Muscle of leg (tissue), 11 donors: ENCODE measurements around the gene LRRC15. TPM values are rescaled to one million over a fixed set of nuclear protein-coding genes. Genes with fewer than 3 reads are reported as not detected.

ENCODE experiments used
- DNase-seq: peaks from one replicate; pipeline ENCODE4 v3.0.0; 2013
- H3K27ac ChIP-seq: one replicate; pipeline ENCODE4 v1.5.1; 2013; ENCODE audit warnings: mild to moderate bottlenecking, low read length, control low read depth
- H3K27me3 ChIP-seq: one replicate; pipeline ENCODE4 v1.6.1; 2013; ENCODE audit warnings: low read length; ENCODE audit not compliant: control insufficient read depth, insufficient read depth
- H3K36me3 ChIP-seq: one replicate; pipeline ENCODE4 v1.6.1; 2013; ENCODE audit warnings: low read length; ENCODE audit not compliant: control insufficient read depth, insufficient read depth
- H3K4me1 ChIP-seq: one replicate; pipeline ENCODE4 v1.6.1; 2013; ENCODE audit warnings: low read length; ENCODE audit not compliant: control insufficient read depth, insufficient read depth
- H3K4me3 ChIP-seq: one replicate; pipeline ENCODE4 v1.5.1; 2013; ENCODE audit warnings: low read length, control low read depth
- H3K9me3 ChIP-seq: replicated peaks from 2 replicates; pipeline ENCODE4 v1.6.1; 2013; ENCODE audit warnings: low read depth, low read length; ENCODE audit not compliant: control insufficient read depth
- WGBS: methylation state at CpG from one replicate; pipeline ENCODE4 v1.1.5; 2013; ENCODE audit warnings: missing lambda C conversion rate; ENCODE audit not compliant: insufficient coverage; 5-methylcytosine and 5-hydroxymethylcytosine counted together
- polyA plus RNA-seq, 8 donors: library from polyadenylated mRNA; unstranded; fragments of 120-200 nt; gene quantifications; one replicate each; pipeline versions ENCODE4 v1.2.1 to v1.2.3, GENCODE V29; 2013; ENCODE audit warnings: inconsistent platforms in 1 of 8, low replicate concordance in 1 of 8; ENCODE audit not compliant: insufficient read length in 8 of 8, insufficient read depth in 1 of 8
- total RNA-seq: library from RNA; stranded (reverse); fragments of 120-200 nt; gene quantifications from one replicate; pipeline ENCODE4 v1.2.4, GENCODE V29; 2013

LRRC15 gene
- total and polyA plus RNA-seq, 9 donors, result 0.23 to 1.7 (median 0.61) TPM

- H3K4me1 ChIP-seq, result no peaks in the 10 kb centered on the region
- no peak within 1 kb of the TSS for H3K4me3 ChIP-seq
- H3K27me3 ChIP-seq, result peaks cover 7% of the 10 kb centered on the region
- no peak within 1 kb of the TSS for H3K27ac ChIP-seq
- no peaks in the 10 kb centered on the region for H3K36me3 ChIP-seq
- WGBS, result 76% methylated on average over 18 of the region's 24 CpGs
- no peak for DNase-seq
- H3K9me3 ChIP-seq, result no peaks in the 10 kb centered on the region
These were observed 18.4 kb downstream of the LRRC15 start, which contains the start of gene CPN2 for GRCh38 chr3:194351080-194351672. TSS of gene CPN2 (minus strand) at chr3:194351328. CDS start at chr3:194342702, 8,626 bp downstream.

GRCh38 chr3:194350726-194351071, 18.8 kb downstream of the LRRC15 start:
- no peaks in the 10 kb centered on the region for H3K9me3 ChIP-seq
- peaks cover 7% of the 10 kb centered on the region for H3K27me3 ChIP-seq
- no peak for DNase-seq
- 86% methylated on average over 1 of the region's 3 CpGs for WGBS
- H3K4me1 ChIP-seq, result no peaks in the 10 kb centered on the region
- no peaks in the 10 kb centered on the region for H3K36me3 ChIP-seq
- H3K4me3 ChIP-seq, result no peak overlapping the region
- H3K27ac ChIP-seq, result no peak overlapping the region

- 100% methylated on average over 1 of the region's 6 CpGs for WGBS
- no peaks in the 10 kb centered on the region for H3K4me1 ChIP-seq
- no peaks in the 10 kb centered on the region for H3K9me3 ChIP-seq
These were observed 21.2 kb downstream of the LRRC15 start for GRCh38 chr3:194348354-194348753.

GRCh38 chr3:194346621-194347020, 22.9 kb downstream of the LRRC15 start:
- Histone ChIP-seq H3K4me1 (no peaks in the 10 kb centered on the region), H3K9me3 (no peaks in the 10 kb centered on the region), H3K27ac (no peak overlapping the region), H3K27me3 (peaks cover 19% of the 10 kb centered on the region), H3K36me3 (no peaks in the 10 kb centered on the region), H3K4me3 (no peak overlapping the region)
- 60% methylated on average over 1 of the region's 5 CpGs for WGBS
- DNase-seq, result no peak

More at GRCh38 chr3:194348354-194348753, 21.2 kb downstream of the LRRC15 start:
- H3K4me3 ChIP-seq, result no peak overlapping the region
- peaks cover 9% of the 10 kb centered on the region for H3K27me3 ChIP-seq
- no peak for DNase-seq
- H3K36me3 ChIP-seq, result no peaks in the 10 kb centered on the region
- no peak overlapping the region for H3K27ac ChIP-seq

GRCh38 chr3:194346035-194346434, 23.5 kb downstream of the LRRC15 start:
- Histone ChIP-seq H3K4me3 (no peak overlapping the region), H3K9me3 (no peaks in the 10 kb centered on the region), H3K36me3 (no peaks in the 10 kb centered on the region), H3K4me1 (no peaks in the 10 kb centered on the region), H3K27me3 (peaks cover 19% of the 10 kb centered on the region), H3K27ac (no peak overlapping the region)
- 88% methylated on average over 9 of the region's 9 CpGs for WGBS
- DNase-seq, result no peak

- no peaks in the 10 kb centered on the region for H3K36me3 ChIP-seq
- H3K4me3 ChIP-seq, result no peak overlapping the region
- 36% methylated on average over 8 of the region's 9 CpGs for WGBS
- peak; percentile 70 for DNase-seq
- H3K4me1 ChIP-seq, result no peaks in the 10 kb centered on the region
- H3K27me3 ChIP-seq, result peaks cover 24% of the 10 kb centered on the region
- H3K27ac ChIP-seq, result no peak overlapping the region
- H3K9me3 ChIP-seq, result no peaks in the 10 kb centered on the region
These were observed 25.5 kb downstream of the LRRC15 start for GRCh38 chr3:194344012-194344411.

- Histone ChIP-seq H3K27me3 (peaks cover 24% of the 10 kb centered on the region), H3K4me3 (no peak overlapping the region), H3K36me3 (no peaks in the 10 kb centered on the region), H3K4me1 (no peaks in the 10 kb centered on the region), H3K9me3 (no peaks in the 10 kb centered on the region), H3K27ac (no peak overlapping the region)
- DNase-seq, result no peak
- 57% methylated on average over 1 of the region's 2 CpGs for WGBS
These were observed 26.0 kb downstream of the LRRC15 start for GRCh38 chr3:194343561-194343893.

GRCh38 chr3:194342861-194343560, 26.5 kb downstream of the LRRC15 start:
- no peak overlapping the region for H3K27ac ChIP-seq
- H3K36me3 ChIP-seq, result no peaks in the 10 kb centered on the region
- peaks cover 26% of the 10 kb centered on the region for H3K27me3 ChIP-seq
- no peak for DNase-seq
- no peaks in the 10 kb centered on the region for H3K9me3 ChIP-seq
- H3K4me1 ChIP-seq, result no peaks in the 10 kb centered on the region
- no peak overlapping the region for H3K4me3 ChIP-seq
- WGBS, result 95% methylated on average over 5 of the region's 9 CpGs

GRCh38 chr3:194340757-194341400, 28.7 kb downstream of the LRRC15 start:
- no peak overlapping the region for H3K4me3 ChIP-seq
- H3K36me3 ChIP-seq, result no peaks in the 10 kb centered on the region
- H3K27me3 ChIP-seq, result peaks cover 31% of the 10 kb centered on the region
- no peak overlapping the region for H3K27ac ChIP-seq
- WGBS, result 77% methylated on average over 22 of the region's 24 CpGs
- H3K9me3 ChIP-seq, result no peaks in the 10 kb centered on the region
- H3K4me1 ChIP-seq, result no peaks in the 10 kb centered on the region
- DNase-seq, result no peak

GRCh38 chr3:194339840-194340239, 29.7 kb downstream of the LRRC15 start:
- no peaks in the 10 kb centered on the region for H3K4me1 ChIP-seq
- WGBS, result 65% methylated on average over 4 of the region's 5 CpGs
- H3K4me3 ChIP-seq, result no peak overlapping the region
- no peaks in the 10 kb centered on the region for H3K9me3 ChIP-seq
- peaks cover 31% of the 10 kb centered on the region for H3K27me3 ChIP-seq
- H3K27ac ChIP-seq, result no peak overlapping the region
- no peak for DNase-seq
- no peaks in the 10 kb centered on the region for H3K36me3 ChIP-seq
